C4-2B (cell line): ENCODE results near the gene TTBK2.

ENCODE experiments used
- ZFX ChIP-seq: fragments of 450-650 bp; IDR thresholded peaks from 2 replicates; pipeline ENCODE4 v1.6.1; 2017
- TF ChIP-seq, protein P1 (sequence below): fragments of 450-650 bp; conservative IDR thresholded peaks from 2 replicates; pipeline ENCODE4 v1.5.1; 2017; ENCODE audit warnings: mild to moderate bottlenecking

DNA sequence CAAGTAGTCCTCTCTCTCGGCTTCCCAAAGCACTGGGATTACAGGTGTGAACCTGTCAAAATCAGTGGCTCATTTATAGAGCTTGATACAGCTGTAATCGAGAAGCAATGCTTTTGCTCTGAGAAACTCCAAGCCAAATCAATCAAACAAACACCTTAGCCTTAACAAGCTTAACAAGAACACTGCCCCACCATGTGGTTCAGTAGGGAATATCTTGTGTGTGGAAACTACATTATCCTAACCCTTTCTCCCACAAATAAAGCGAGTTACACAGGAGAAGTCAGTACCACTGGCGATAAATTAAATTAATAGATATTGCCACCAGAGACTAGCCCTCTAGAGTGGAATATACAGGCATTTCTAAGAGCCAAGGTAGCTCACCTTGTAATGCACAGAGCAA, 197.5 kb downstream of the TTBK2 start:
- TF ChIP-seq, protein P1, sequence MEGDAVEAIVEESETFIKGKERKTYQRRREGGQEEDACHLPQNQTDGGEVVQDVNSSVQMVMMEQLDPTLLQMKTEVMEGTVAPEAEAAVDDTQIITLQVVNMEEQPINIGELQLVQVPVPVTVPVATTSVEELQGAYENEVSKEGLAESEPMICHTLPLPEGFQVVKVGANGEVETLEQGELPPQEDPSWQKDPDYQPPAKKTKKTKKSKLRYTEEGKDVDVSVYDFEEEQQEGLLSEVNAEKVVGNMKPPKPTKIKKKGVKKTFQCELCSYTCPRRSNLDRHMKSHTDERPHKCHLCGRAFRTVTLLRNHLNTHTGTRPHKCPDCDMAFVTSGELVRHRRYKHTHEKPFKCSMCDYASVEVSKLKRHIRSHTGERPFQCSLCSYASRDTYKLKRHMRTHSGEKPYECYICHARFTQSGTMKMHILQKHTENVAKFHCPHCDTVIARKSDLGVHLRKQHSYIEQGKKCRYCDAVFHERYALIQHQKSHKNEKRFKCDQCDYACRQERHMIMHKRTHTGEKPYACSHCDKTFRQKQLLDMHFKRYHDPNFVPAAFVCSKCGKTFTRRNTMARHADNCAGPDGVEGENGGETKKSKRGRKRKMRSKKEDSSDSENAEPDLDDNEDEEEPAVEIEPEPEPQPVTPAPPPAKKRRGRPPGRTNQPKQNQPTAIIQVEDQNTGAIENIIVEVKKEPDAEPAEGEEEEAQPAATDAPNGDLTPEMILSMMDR: no peak; the same call in 1 of the 2 replicates
- TF ChIP-seq ZFX: no peak
